ENCODE measurements around the gene ROR2.

ROR2 gene

GRCh38 chr9:91873637-91874051 lies 76.4 kb downstream of the ROR2 start:
- DNase-seq (ENCODE audit: low spot score): no peak

- DNase-seq (ENCODE audit: low spot score): no peak
These were observed 81.2 kb downstream of the ROR2 start for GRCh38 chr9:91868732-91869391.

DNA sequence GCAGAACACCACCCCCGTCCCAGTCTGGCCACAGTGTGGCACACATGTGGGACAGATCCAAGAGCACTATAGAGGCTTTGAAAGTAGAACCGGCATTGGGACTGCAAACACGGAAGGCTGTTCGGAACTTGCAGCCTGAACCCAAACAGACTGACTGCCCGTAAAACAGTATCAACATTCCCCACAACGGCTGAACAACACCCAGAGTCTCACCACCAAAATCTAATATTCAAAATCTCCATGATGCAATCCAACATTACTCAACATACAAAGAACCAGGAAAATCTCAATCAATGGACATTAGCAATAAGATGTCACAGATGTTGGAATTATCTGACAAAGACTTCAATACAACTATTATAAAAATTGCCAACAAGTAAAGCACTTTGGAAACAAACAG lies 82.3 kb downstream of the ROR2 start:
- DNase-seq (ENCODE audit: low spot score): no peak

DNA sequence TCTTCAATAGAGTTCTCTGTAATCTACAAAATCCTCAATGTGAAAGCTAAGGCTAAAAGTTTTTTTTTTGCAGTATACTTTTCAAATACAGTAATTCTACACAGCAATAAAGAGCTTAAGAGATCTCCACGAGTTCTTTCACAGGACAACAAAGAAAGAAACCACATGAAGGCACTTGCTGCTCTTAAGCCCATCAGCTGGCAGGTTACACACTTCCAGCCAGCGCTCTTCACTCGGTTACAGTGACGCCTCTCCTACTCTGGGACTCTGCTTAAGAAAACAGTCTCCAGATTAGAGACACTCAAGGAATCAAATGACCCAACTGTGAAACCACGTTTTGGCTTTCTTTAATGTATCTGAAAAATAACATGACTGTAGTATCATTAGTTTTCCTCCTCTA lies 85.0 kb downstream of the ROR2 start:
- no peak for DNase-seq (ENCODE audit: low spot score)

DNA sequence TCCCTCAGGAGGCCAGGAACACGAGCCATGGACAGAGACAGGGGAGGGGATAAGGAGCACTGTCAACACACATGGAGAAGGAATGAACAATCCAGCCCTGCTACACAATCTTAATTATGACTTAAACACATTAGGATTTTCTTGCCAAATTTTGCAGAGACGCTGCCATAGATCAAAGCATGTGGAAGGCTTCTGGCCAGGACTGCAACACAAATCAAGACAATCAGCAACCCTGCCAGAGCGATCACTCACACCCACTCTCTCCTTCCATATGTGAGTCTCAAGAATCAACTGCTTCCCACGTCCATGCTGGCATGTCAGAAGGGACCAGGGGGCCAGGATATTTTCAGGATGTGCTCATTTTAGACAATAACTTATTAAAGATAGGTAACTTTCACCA lies 85.6 kb downstream of the ROR2 start:
- no peak for DNase-seq (ENCODE audit: low spot score)

- no peak for DNase-seq (ENCODE audit: low spot score)
These were observed 86.6 kb downstream of the ROR2 start for GRCh38 chr9:91863469-91863868.

DNA sequence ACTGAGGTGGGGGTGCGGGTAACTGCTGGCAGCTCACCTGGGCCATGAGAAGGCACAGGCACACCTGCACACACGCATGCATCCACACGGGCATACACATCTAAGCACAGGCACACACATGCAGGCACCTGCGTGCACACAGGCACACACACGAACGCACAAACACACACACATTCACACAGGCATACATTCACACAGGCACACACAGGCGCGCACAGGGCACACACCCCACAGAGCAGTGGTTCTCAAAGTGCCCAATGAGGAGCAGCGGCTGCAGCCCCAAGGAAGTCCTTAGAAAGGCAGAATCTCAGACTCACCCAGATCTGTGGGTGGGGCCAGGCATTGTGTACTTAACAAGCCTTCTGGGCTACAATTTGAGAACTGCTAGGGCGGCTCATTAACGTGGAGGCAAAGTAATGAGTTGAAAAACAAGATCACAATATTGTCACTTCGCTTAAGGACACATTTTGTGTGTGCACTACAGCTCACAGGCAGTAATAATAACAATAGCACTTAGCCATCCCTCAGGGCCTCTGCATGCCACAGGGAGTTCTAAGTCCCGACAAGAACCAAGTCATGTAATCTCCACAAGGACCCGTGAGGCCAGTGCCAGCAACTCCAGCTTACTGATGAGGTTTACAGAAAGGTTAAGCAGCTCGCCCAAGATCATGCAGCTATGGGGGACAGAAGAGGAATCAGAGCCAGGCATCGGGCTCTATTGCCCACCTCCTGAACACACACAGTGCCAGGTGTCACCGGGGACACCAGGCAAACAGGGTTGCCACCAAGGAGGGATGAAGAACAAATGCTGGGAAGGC lies 91.6 kb downstream of the ROR2 start:
- DNase-seq (ENCODE audit: low spot score): no peak

- no peak for DNase-seq (ENCODE audit: low spot score)
These were observed 92.5 kb downstream of the ROR2 start for GRCh38 chr9:91857291-91858212.

DNA sequence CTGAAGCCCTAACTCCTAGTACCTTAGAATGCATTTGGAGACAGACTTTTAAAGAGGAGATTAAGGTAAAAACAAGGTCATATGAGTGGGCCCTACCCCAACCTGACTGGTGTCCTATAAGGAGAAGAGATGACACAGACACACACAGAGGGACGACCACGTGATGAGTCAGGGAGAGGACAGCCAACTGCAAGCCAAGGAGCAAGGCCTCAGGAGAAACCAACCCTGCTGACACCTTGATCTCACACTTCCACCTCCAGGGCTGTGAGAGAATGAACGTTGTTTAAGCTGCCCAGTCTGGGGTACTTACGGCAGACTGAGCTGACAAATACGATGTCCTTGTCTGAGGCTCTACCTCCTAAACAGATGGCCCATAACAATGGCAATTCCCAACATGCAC lies 93.6 kb downstream of the ROR2 start:
- DNase-seq (ENCODE audit: low spot score): no peak

DNA sequence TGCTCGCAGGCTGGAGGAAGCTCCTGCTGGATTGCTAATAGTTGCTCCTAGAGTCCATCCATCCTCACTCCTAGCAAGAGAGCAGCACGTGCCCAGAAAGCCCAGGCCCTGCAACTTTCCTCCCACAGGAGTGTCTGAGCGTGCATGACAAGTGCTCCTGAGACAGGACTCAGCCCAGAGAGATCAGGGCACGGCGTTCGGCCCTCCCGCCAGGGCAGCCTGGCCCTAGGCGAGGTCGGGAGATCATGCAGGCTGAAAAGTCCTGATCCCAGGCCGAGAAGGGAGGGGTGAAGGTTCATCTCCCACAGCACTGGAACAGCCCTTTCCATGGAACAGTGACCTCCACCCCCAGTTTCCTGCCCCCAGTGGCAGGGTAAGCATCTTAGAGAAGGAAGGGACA lies 94.8 kb downstream of the ROR2 start:
- DNase-seq (ENCODE audit: low spot score): no peak

GRCh38 chr9:91852801-91853347 lies 97.2 kb downstream of the ROR2 start:
- no peak for DNase-seq (ENCODE audit: low spot score)

DNA sequence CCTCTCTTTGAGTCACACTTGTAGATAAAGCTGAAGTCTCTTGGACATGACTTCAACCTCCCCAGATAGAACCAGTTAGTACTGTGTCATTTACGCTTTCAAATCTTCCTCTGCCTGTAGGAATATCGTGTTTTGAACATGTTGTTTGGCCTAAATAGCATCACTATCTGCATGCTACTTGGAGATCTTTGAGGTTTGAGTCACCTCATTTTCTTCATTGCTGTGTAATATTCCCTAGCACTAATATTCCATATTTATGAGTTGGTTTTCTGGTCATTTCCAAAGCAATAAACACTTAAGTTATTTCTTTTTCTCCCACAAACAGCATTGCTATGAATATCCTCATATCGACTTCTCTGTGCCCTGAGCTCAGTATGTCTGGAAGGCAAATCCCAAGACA lies 100.3 kb downstream of the ROR2 start:
- DNase-seq (ENCODE audit: low spot score): no peak

DNA sequence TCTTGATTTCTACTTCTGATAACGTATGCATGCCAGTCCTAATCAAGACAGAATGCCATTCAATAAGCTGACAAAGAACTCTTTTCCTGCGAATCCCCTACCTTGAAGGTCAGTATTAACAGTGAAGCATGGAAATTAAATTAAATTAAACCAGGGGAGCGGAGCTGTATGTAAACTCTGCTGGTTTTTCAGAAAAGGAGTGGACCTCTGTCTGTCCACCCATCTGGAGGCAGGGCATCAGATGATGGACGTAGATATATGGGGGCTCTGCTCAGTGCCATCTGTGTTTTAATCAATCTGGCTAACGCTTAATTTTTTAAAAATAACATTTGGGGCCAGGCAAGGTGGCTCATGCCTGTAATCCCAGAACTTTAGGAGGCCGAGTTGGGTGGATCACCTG lies 101.9 kb downstream of the ROR2 start:
- no peak for DNase-seq (ENCODE audit: low spot score)

DNA sequence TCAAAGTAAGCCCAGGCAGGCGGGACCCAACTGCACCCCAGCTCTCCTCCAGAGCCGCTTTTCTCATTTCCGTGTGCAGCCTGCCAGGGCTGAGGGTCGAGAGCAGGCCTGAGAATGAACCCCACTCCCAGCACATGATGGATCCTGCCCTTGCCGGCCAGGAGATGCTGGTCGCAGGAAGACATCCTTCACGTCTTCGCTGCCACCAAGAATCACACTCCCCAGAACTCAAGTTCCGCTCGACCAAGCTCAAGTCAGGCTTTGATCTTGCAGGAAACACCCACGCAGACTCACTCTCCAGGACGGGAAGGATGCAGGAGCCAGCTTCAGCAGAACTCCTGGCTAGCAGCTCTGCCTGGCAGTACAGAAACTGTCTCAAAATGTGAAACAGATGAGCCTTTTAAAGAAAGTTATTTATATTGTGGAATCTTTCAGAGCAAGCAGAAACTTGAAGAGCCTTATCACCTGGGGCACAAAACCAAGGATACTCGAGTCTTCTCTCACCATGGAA lies 102.4 kb downstream of the ROR2 start:
- DNase-seq (ENCODE audit: low spot score): peak; percentile 9

DNA sequence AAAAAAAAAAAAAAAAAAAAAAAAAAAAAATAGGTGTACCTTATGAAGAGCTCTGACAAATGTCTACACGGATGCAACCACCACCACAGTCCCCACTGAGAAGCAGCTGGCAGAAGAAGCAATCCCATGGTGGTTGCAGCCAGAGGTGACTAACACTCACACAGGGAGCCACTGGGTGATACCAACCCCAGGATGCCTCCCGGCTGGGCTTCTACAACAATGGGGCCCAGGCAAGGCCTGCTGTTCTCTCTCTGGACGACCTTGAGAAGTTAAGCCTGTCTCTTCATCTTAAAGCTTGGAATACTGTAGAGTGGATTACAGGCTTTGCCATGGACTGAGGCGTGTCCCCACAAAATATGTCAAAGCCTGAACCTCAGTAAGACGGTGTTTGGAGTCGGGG lies 104.1 kb downstream of the ROR2 start:
- DNase-seq (ENCODE audit: low spot score): no peak

GRCh38 chr9:91844701-91845291 lies 105.2 kb downstream of the ROR2 start:
- no peak for DNase-seq (ENCODE audit: low spot score)

DNA sequence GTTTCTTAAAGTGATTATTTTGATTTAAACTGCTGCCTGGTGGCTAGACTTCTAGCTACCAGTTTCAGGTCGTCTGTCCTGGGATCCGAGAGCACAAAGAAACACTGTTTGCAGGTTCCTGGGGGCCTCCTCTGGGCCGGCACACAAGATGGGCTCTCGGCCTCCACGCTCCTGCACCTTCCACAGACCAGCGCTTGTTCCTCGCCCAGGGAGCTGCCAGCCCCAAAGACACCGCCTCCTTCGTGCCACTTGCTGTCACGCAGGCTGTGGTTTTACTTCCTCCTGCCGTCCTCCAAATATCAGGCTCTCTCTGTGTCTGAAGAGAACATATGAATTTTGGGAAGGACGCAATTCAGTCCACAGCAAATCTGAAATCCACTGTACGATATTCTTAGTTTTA lies 105.8 kb downstream of the ROR2 start:
- DNase-seq (ENCODE audit: low spot score): peak; percentile 25

GRCh38 chr9:91843623-91844148 lies 106.3 kb downstream of the ROR2 start:
- DNase-seq (ENCODE audit: low spot score): no peak

DNA sequence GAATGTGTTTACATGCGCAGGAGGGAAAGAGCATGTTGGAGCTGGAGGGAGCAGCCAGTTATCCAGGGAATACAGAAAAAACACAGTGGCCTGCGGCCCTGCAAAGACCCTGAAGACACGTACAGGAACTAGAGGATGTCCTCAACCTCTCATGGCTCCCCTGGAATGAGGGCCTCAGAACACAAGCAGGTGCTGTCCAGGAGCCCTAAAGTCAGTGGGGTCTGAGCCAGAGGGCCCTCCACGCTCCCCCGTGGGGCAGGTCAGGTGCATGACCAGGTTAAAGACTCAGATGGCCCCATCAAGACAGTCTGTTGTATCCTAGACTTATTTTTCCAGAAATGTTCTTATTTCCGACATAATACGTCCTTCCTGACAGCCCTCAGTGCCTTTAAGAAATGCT lies 106.9 kb downstream of the ROR2 start:
- no peak for DNase-seq (ENCODE audit: low spot score)

- no peak for DNase-seq (ENCODE audit: low spot score)
These were observed 107.5 kb downstream of the ROR2 start for GRCh38 chr9:91842358-91843049.

DNA sequence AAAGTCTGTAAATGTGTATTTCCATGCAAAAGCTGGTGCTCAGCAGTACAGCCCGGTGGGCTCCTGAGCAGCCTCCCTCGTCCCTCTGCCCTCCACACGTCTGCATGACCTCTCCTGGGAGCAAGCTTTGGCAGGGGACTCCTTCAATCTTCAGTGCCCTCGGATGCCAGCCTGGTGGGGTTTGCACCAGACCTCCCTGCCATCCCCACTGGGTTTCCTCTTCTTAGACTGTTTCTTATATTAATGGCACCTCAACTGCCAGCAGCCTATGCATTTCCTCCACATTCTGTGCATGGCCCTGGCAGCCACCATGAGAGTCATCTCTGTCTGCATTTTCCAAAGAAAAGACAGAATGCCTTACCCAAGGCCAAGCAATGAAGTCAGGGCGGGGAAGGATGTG lies 108.4 kb downstream of the ROR2 start:
- no peak for DNase-seq (ENCODE audit: low spot score)

All from pons (tissue), 1 donor.